Esophagus muscularis mucosa (tissue), 4 donors: ENCODE measurements around the gene OR2D3. TPM values are rescaled to one million over a fixed set of nuclear protein-coding genes. Genes with fewer than 3 reads are reported as not detected.
"Not testable (repeated sequence)": the region's sequence is repeated elsewhere in the genome, so short reads cannot be mapped to it uniquely, and the experiment has no call there.

Experiments used
- DNase-seq: peaks from one replicate; pipeline ENCODE4 v3.0.0-alpha.2; 2017; ENCODE audit errors: extremely low spot score
- H3K27ac ChIP-seq, 4 donors: fragments of 200-600 bp; sonication (generic); replicated peaks in 1 of 4; 1 replicate in 3 of 4; 2 replicates in 1 of 4; pipeline ENCODE4 v1.5.1; 2016 to 2019; ENCODE audit warnings: mild to moderate bottlenecking in 1 of 4
- H3K27me3 ChIP-seq, 4 donors: fragments of 200-600 bp; sonication (generic); one replicate each; pipeline versions ENCODE4 v1.5.1 to v1.6.0; 2016 to 2019
- H3K36me3 ChIP-seq, 4 donors: fragments of 200-600 bp; sonication (generic); one replicate each; pipeline ENCODE4 v1.5.1; 2016 to 2019
- H3K4me1 ChIP-seq, 4 donors: fragments of 200-600 bp; sonication (generic); one replicate each; pipeline ENCODE4 v1.5.1; 2016 to 2019
- H3K4me3 ChIP-seq, 4 donors: fragments of 200-600 bp; sonication (generic); 1 replicate in 2 of 4; 2 replicates in 2 of 4; pipeline ENCODE4 v1.5.1; 2016 to 2019; ENCODE audit warnings: mild to moderate bottlenecking in 4 of 4, moderate library complexity in 1 of 4
- H3K9me3 ChIP-seq, 4 donors: fragments of 200-600 bp; sonication (generic); 1 replicate in 3 of 4; 2 replicates in 1 of 4; pipeline ENCODE4 v1.5.1; 2016 to 2019
- CTCF ChIP-seq, 3 experiments: fragments of 200-600 bp in 2 of 3; fragments of 450-650 bp in 1 of 3; sonication (generic) in 2 of 3; IDR thresholded peaks; one replicate each; pipeline ENCODE4 v1.5.1; 2017 to 2019; ENCODE audit warnings: antibody characterized with exemption in 3 of 3, mild to moderate bottlenecking in 2 of 3, moderate library complexity in 1 of 3
- EP300 ChIP-seq: sonication (generic); formaldehyde crosslinking; IDR thresholded peaks from one replicate; pipeline ENCODE4 v1.6.1; 2017; ENCODE audit warnings: antibody characterized with exemption
- POLR2A ChIP-seq: fragments of 450-650 bp; IDR thresholded peaks from one replicate; pipeline ENCODE4 v1.6.1; 2017; ENCODE audit warnings: antibody characterized with exemption, moderate library complexity, mild to moderate bottlenecking, low read depth
- POLR2AphosphoS5 ChIP-seq, 2 donors: sonication (generic); formaldehyde crosslinking; IDR thresholded peaks; one replicate each; pipeline ENCODE4 v1.6.1; 2017; ENCODE audit warnings: antibody characterized with exemption in 2 of 2
- WGBS: methylation state at CpG from one replicate; pipeline ENCODE4 v1.1.5; 2018; 5-methylcytosine and 5-hydroxymethylcytosine counted together
- intact Hi-C: fragments of 100-400 bp; cut with DNase I; formaldehyde crosslinking; loops from one replicate; pipeline ENCODE4 v1.15.1; 2023
- total RNA-seq, 4 donors: library from RNA; depleted of rRNA; stranded (reverse); fragments of >200 nt; gene quantifications; one replicate each; pipeline versions ENCODE4 v1.1.0 to v1.2.1, GENCODE V29; 2016

The OR2D3 gene
- total RNA-seq, 4 donors from 2014 or later: not detected

- no peaks in the 10 kb centered on the region for H3K36me3 ChIP-seq
- WGBS: 85% methylated on average over 3 of the region's 3 CpGs
- no peak overlapping the region for H3K27ac ChIP-seq
- TF ChIP-seq EP300 (no peak), CTCF (IDR thresholded peaks at IDR 0.05) (no peak), POLR2A (no peak), POLR2AphosphoS5 (IDR thresholded peaks at IDR 0.05) (no peak)
- H3K27me3 ChIP-seq: peaks cover 0 to 22% (median 0%) of the 10 kb centered on the region in 4 donors
- no peak for DNase-seq
- intact Hi-C loops: no loop called here
- H3K4me1 ChIP-seq: peaks cover 8 to 15% (median 15%) of the 10 kb centered on the region in 4 donors
- no peak overlapping the region for H3K4me3 ChIP-seq
- no peaks in the 10 kb centered on the region for H3K9me3 ChIP-seq
These were observed 10.4 kb downstream of the OR2D3 start for GRCh38 chr11:6931146-6931713.

DNA sequence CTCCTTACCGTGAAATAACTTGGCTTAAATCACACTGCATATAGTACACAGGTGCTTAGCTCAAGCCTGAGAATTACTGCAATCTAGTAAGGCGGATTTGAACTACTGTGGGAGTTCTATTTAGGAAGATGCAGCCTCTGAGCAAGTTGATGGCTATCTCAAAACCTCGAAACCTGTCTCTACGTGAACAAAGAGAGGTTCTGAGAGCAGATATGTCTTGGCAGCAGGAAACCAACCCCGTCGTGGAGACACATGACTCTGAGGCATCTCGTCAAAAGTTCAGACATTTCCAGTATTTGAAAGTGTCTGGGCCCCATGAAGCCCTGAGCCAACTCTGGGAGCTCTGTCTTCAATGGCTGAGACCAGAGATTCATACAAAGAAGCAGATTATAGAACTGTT lies 11.3 kb downstream of the OR2D3 start:
- 84% methylated on average over 7 of the region's 7 CpGs for WGBS
- Histone ChIP-seq H3K9me3 (no peaks in the 10 kb centered on the region), H3K4me1 (peaks cover 4 to 6% (median 5%) of the 10 kb centered on the region in 4 donors), H3K4me3 (no peak overlapping the region), H3K36me3 (no peaks in the 10 kb centered on the region), H3K27ac (no peak overlapping the region), H3K27me3 (peaks cover 0 to 15% (median 0%) of the 10 kb centered on the region in 4 donors)
- TF ChIP-seq CTCF (IDR thresholded peaks at IDR 0.05): no peak
- no peak for TF ChIP-seq EP300
- TF ChIP-seq POLR2AphosphoS5 (IDR thresholded peaks at IDR 0.05): no peak
- intact Hi-C loops: no loop called here
- no peak for DNase-seq

GRCh38 chr11:6941970-6942369 lies 21.2 kb downstream of the OR2D3 start:
- Histone ChIP-seq H3K27me3 (no peaks in the 10 kb centered on the region), H3K9me3 (no peaks in the 10 kb centered on the region), H3K36me3 (no peaks in the 10 kb centered on the region), H3K4me3 (no peak overlapping the region), H3K4me1 (no peaks in the 10 kb centered on the region), H3K27ac (no peak overlapping the region)
- no peak for TF ChIP-seq CTCF (IDR thresholded peaks at IDR 0.05)
- intact Hi-C loops: no loop called here
- no peak for DNase-seq

GRCh38 chr11:6943131-6943530 lies 22.3 kb downstream of the OR2D3 start:
- Histone ChIP-seq H3K4me3 (no peak overlapping the region), H3K4me1 (no peaks in the 10 kb centered on the region), H3K9me3 (peaks cover 0 to 2% (median 0%) of the 10 kb centered on the region in 4 donors), H3K36me3 (no peaks in the 10 kb centered on the region), H3K27ac (no peak overlapping the region), H3K27me3 (no peaks in the 10 kb centered on the region)
- TF ChIP-seq POLR2AphosphoS5 (IDR thresholded peaks at IDR 0.05): no peak
- no peak for TF ChIP-seq CTCF (IDR thresholded peaks at IDR 0.05)
- TF ChIP-seq POLR2A: no peak
- TF ChIP-seq EP300: no peak
- intact Hi-C loops: no loop called here
- WGBS: 83% methylated on average over 3 of the region's 3 CpGs
- no peak for DNase-seq

- DNase-seq, intact Hi-C loops, H3K27me3 ChIP-seq, H3K27ac ChIP-seq, H3K9me3 ChIP-seq, H3K4me1 ChIP-seq, H3K4me3 ChIP-seq, H3K36me3 ChIP-seq: not testable (repeated sequence)
- WGBS: 90% methylated on average over 8 of the region's 10 CpGs
These were observed 33.4 kb downstream of the OR2D3 start for GRCh38 chr11:6954248-6954647.
